Measurements from ENCODE around the gene FN3K. TPM values are rescaled to one million over a fixed set of nuclear protein-coding genes. Genes with fewer than 3 reads are reported as not detected.

FN3K gene
- total and polyA plus RNA-seq, 2 of the 13 experiments (the other 11 are each of a cell fraction or from before 2014, with no cell fraction given), result 3.5 to 12.2 TPM

- TF ChIP-seq MTA1 (CRISPR knock-in tag; IDR thresholded peaks at IDR 0.05; ENCODE audit: borderline replicate concordance) (no peak), MAX (IDR thresholded peaks at IDR 0.05) (0 out of 2 replicates have a peak, but pooled peaks have one; percentile 51), BRD4 (CRISPR knock-in tag; IDR thresholded peaks at IDR 0.05) (no peak), HNF1A (IDR thresholded peaks at IDR 0.05; ENCODE audit: low read depth) (no peak), HNF1A (CRISPR knock-in tag; IDR thresholded peaks at IDR 0.05; ENCODE audit: borderline replicate concordance) (0 out of 2 replicates have a peak, but pooled peaks have one; percentile 22), JUND (CRISPR knock-in tag; IDR thresholded peaks at IDR 0.05) (no peak), CSRNP1 (CRISPR knock-in tag; IDR thresholded peaks at IDR 0.05) (no peak; the same call in 1 of the 2 replicates), ZNF552 (CRISPR knock-in tag; IDR thresholded peaks at IDR 0.05; ENCODE audit: borderline replicate concordance) (no peak), MATR3 (CRISPR knock-in tag; IDR thresholded peaks at IDR 0.05) (no peak), IRF9 (CRISPR knock-in tag; IDR thresholded peaks at IDR 0.05; ENCODE audit: borderline replicate concordance) (no peak), ZFX (CRISPR knock-in tag; IDR thresholded peaks at IDR 0.05; ENCODE audit: low read depth) (peak; percentile 11; the same call in 1 of the 2 replicates), RNF2 (conservative IDR thresholded peaks at IDR 0.05; ENCODE audit: low read depth) (no peak), DPF2 (CRISPR knock-in tag; IDR thresholded peaks at IDR 0.05; ENCODE audit: borderline replicate concordance, low read depth) (no peak), KDM3A (CRISPR knock-in tag; IDR thresholded peaks at IDR 0.05; ENCODE audit: low read depth) (no peak), JARID2 (CRISPR knock-in tag; IDR thresholded peaks at IDR 0.05; ENCODE audit: insufficient replicate concordance) (no peak), ZNF605 (CRISPR knock-in tag; IDR thresholded peaks at IDR 0.05) (0 out of 2 replicates have a peak, but pooled peaks have one; percentile 35), MZF1 (CRISPR knock-in tag; IDR thresholded peaks at IDR 0.05; ENCODE audit: borderline replicate concordance) (0 out of 2 replicates have a peak, but pooled peaks have one; percentile 30), HNRNPL (IDR thresholded peaks at IDR 0.05; ENCODE audit: low read depth, low read length) (0 out of 2 replicates have a peak, but pooled peaks have one; percentile 53), REPIN1 (CRISPR knock-in tag; IDR thresholded peaks at IDR 0.05; ENCODE audit: borderline replicate concordance, low read depth) (no peak)
Measured at GRCh38 chr17:82709676-82710498, 25.5 kb upstream of the FN3K start (continued).
